SKM-1 treated with dmso at 0.1 percent for 144 hours (cell line): ENCODE measurements around the gene SPATA2L.
A peak's percentile ranks its signal among the peaks of the same experiment; 100 is the strongest.
"Not testable (repeated sequence)": the region's sequence is repeated elsewhere in the genome, so short reads cannot be mapped to it uniquely, and the experiment has no call there.

Source experiments
- DNase-seq: peaks from one replicate; lab custom pipeline; 2025; ENCODE audit not compliant: unreplicated experiment; lab: John Stamatoyannopoulos, UW

SPATA2L gene

GRCh38 chr16:89709166-89709565, 7.7 kb upstream of the SPATA2L start:
- DNase-seq = no peak

- no peak for DNase-seq
Observed at GRCh38 chr16:89708481-89708931, 7.0 kb upstream of the SPATA2L start.

GRCh38 chr16:89707695-89708094, 6.2 kb upstream of the SPATA2L start:
- no peak for DNase-seq

- no peak for DNase-seq
Observed at GRCh38 chr16:89706518-89707260, 5.2 kb upstream of the SPATA2L start.

GRCh38 chr16:89705006-89705405, 3.5 kb upstream of the SPATA2L start:
- no peak for DNase-seq

- no peak for DNase-seq
Observed at GRCh38 chr16:89704281-89704680, 2.8 kb upstream of the SPATA2L start.

- DNase-seq = no peak
Observed at GRCh38 chr16:89700649-89701424, 668 bp downstream of the SPATA2L start.

- DNase-seq = peak; percentile 97
Observed at GRCh38 chr16:89700100-89700648, 1.3 kb downstream of the SPATA2L start.

GRCh38 chr16:89699629-89700099, 1.8 kb downstream of the SPATA2L start:
- not testable (repeated sequence) for DNase-seq

- not testable (repeated sequence) for DNase-seq
Observed at GRCh38 chr16:89698717-89699116, 2.8 kb downstream of the SPATA2L start.

GRCh38 chr16:89697616-89698331, 3.7 kb downstream of the SPATA2L start:
- no peak for DNase-seq

GRCh38 chr16:89697161-89697615, 4.3 kb downstream of the SPATA2L start:
- DNase-seq = no peak

- no peak for DNase-seq
Observed at GRCh38 chr16:89696670-89697128, 4.8 kb downstream of the SPATA2L start.

- DNase-seq = no peak
Observed at GRCh38 chr16:89695875-89696669, 5.4 kb downstream of the SPATA2L start.

GRCh38 chr16:89695086-89695874, 6.2 kb downstream of the SPATA2L start:
- DNase-seq = no peak

- not testable (repeated sequence) for DNase-seq
Observed at GRCh38 chr16:89694784-89695085, 6.8 kb downstream of the SPATA2L start.

- DNase-seq = no peak
Observed at GRCh38 chr16:89693931-89694783, 7.3 kb downstream of the SPATA2L start.

GRCh38 chr16:89693289-89693731, 8.2 kb downstream of the SPATA2L start:
- DNase-seq = no peak
